Activated CD4-positive, alpha-beta T cell treated with anti-CD3 and anti-CD28 coated beads, Interleukin-10, Interleukin-2, amounts not matched to agents 100 ng/mL and 50 ng/mL, durations not matched to agents 16 hours and 8 hours (primary cell): ENCODE results near the gene TCEA3.

Source experiments
- DNase-seq: peaks from one replicate; pipeline ENCODE4 v3.0.0-alpha.2; 2020

Gene TCEA3

GRCh38 chr1:23424293-23425192, at the start of gene TCEA3:
TCEA3 (minus strand) TSS chr1:23424748; CDS start chr1:23424633, 115 bp downstream.
- DNase-seq: no peak

- DNase-seq: no peak
Observed at GRCh38 chr1:23473037-23473800, 48.7 kb upstream of the TCEA3 start.

GRCh38 chr1:23472351-23473036, 47.9 kb upstream of the TCEA3 start:
- no peak for DNase-seq

DNA sequence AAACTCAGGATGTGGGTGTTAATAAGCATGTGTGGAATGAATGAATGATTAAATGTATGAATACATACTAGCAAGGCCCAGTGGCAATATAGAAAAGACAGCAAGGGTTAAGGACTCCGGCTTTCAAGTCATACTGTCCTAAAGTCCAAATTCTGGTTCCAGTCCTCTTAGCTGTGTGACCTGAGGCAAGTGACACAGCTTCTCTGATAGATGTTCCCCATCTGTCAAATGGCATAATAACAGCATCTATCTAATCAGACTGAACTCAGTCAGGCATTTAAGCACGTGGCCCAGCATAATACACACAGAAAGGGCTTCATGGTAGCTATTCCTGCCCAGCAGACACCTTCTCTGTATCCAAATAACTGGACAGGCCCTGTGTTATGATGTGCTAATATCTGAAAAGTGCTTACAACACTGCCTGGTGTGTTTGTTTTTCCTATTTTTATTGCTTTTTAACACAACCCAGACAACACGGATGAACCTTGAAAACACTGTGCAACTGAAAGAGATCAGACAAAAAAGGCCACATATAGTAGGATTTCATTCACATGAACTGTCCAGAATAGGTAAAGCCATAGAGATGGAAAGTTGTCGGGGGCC, 47.0 kb upstream of the TCEA3 start:
- DNase-seq: no peak

GRCh38 chr1:23470282-23471070, 45.9 kb upstream of the TCEA3 start:
- DNase-seq: no peak

DNA sequence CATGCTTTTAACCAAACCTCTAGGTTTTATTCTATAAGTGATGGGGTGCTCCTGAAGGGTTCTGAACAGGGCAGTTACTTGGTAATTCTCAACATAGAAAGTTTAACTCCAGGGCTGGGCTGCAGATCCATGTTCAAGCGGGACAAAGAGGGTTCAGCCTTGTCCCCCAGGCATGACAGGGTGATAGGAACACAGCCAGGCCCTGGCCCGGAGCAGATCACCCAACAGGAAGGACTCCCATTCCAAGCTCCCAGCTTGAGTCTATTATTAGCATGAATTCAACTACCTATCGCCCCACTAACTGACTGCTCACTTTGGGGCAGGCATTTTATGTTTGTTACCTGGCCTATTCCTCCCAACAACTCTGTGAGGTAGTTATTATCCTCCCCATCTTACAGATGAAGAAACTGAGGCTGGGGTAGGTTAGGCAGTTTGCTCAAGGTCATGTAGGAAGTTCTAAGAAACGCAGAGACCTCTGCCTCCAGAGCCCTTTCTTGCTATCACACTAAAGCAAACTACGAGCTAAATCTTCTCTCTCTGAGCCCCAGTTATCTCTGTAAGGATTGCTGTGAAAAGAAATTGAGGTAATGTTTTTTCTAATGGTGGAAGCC, 44.9 kb upstream of the TCEA3 start:
- DNase-seq: no peak

- DNase-seq: no peak
Observed at GRCh38 chr1:23466423-23466989, 42.0 kb upstream of the TCEA3 start.

DNA sequence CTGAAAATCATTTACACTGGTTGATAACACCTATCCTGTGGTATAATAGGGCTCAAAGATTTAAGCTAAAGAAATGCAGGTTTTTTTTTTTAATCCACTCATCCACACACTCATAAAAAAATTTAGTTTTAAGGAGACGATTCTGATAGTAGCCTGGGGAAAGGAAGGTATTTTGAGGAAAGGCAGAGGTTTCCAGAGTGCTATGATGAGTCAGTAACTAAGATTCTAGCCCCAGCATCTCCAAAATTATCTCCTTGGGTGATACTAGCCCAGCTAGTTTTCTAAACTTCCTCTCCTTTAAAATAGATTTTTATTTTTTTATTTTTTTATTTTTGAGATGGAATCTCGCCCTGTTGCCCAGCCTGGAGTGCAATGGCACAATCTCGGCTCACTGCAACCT, 38.7 kb upstream of the TCEA3 start:
- DNase-seq: no peak

DNA sequence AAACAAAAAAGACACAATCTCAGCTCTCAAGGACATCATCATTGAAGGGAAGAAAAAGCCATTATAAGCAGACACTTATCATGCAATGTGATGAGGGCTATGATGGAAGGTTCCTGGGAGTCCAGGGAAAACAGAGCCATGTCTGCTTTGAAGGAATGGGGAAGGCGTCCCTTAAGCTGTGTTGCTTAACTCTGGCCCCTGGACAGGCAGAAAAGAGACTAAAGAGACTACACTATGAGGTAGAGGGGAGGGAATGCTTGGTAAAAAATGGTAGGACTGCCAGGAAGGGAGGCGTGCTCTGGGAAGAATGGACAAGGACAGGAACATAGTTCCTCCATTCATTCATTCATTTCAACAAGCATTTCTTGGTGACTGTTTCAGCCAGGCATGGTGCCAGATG, 38.2 kb upstream of the TCEA3 start:
- DNase-seq: no peak

GRCh38 chr1:23461050-23461449, 36.5 kb upstream of the TCEA3 start:
- no peak for DNase-seq

- no peak for DNase-seq
Observed at GRCh38 chr1:23460519-23460918, 36.0 kb upstream of the TCEA3 start.

- no peak for DNase-seq
Observed at GRCh38 chr1:23459338-23459757, 34.8 kb upstream of the TCEA3 start.

DNA sequence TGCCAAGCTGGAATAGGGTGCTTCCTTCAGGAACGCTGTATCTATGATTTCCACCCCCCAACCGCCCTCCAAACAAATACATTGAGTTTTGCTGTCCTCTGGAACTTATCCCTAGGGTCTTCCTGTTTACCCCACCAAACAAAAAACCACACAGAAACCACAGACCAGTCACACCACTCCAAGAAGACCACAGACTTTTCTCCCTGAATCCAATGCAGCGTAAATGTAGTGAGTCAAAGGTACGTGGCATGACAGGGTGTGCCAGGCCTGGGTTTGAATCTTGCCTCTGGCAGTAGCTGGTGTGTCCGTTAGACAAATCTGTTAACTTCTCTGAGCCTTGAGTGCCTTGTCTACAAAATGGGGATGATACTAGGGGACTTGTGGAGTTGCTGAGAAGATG, 31.7 kb upstream of the TCEA3 start:
- peak; percentile 14 for DNase-seq

GRCh38 chr1:23453455-23454000, 29.0 kb upstream of the TCEA3 start:
- no peak for DNase-seq

- DNase-seq: peak; percentile 24
Observed at GRCh38 chr1:23452011-23452411, 27.5 kb upstream of the TCEA3 start.

- DNase-seq: no peak
Observed at GRCh38 chr1:23451441-23451840, 26.9 kb upstream of the TCEA3 start.

GRCh38 chr1:23450894-23451293, 26.3 kb upstream of the TCEA3 start:
- DNase-seq: no peak

GRCh38 chr1:23449958-23450357, 25.4 kb upstream of the TCEA3 start:
- no peak for DNase-seq

DNA sequence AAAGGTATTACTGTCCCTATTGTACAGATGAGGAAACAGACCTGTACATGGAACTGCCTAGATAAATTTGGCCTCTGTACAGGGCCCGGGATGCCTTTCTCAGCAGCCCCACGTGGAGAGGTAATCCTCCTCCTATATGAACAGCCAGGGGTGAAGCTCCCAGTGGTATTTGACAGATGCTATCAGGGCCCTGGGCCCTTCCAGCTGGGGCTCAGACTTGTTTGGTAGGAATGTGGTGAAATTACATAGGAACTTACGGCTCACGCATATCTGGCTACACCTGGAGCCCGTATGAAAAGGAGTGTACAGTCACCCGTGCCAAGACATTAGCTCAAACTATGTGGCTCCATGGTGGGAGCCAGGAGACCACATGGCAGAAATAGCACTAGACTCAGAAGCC, 24.8 kb upstream of the TCEA3 start:
- no peak for DNase-seq

DNA sequence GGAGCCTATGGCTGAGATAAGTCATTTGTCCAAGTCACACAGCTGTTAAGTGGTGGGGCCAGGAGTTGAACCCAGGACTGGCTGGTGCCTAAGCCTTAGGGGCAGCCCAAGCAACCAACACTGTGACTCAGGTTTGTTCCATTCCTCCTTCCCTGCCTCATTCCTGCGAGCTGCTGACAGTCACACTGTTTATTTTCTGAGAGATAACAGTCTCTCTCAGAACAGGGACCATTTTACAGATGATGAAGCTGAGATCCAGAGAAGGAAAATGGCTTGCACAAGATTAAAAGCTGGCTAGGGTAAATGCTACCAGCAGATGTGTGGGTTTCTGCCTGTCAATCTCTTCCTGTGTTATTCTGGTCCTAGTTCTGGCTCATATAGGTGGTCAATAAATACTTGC, 24.3 kb upstream of the TCEA3 start:
- no peak for DNase-seq

- no peak for DNase-seq
Observed at GRCh38 chr1:23446661-23447310, 22.2 kb upstream of the TCEA3 start.
